HepG2 (cell line): Measurements from ENCODE around the gene CDH23. TPM values are rescaled to one million over a fixed set of nuclear protein-coding genes. Genes with fewer than 3 reads are reported as not detected.

Experiments used
- ATAC-seq: fragments of 200-7000 bp; cut with Tn5 transposase; 3 replicates; pipeline ENCODE4 v1.9.1; 2020; ENCODE audit warnings: mild to moderate bottlenecking, moderate library complexity
- BruUV-seq: library from RNA; stranded (reverse); fragments of 400-500 nt; replicated peaks from 2 replicates; lab custom pipeline; 2021; lab: Mats Ljungman, UMichigan
- CTCF ChIA-PET: fragments of 300-600 bp; formaldehyde crosslinking; extraction: SDS; loops from one replicate; lab custom pipeline; 2021; ENCODE audit warnings: low total read pairs, inconsistent platforms, low intra/inter-chr PET ratio; lab: Yijun Ruan, JAX
- POLR2A ChIA-PET: fragments of 350-600 bp; sonication (Branson Sonifier 250); formaldehyde crosslinking; loops from one replicate; lab custom pipeline; 2020; ENCODE audit warnings: antibody characterized with exemption, inconsistent platforms; lab: Yijun Ruan, JAX
- DNase-seq: peaks from one replicate; pipeline ENCODE4 v3.0.0-alpha.2; 2015; ENCODE audit warnings: low spot score
- FAIRE-seq: peaks from 3 replicates; lab custom pipeline; 2011; peaks lifted over from hg19 to GRCh38; lab: Jason Lieb, UNC
- H2AFZ ChIP-seq: one replicate; pipeline ENCODE4 v1.6.1; 2011; ENCODE audit warnings: low read length, inconsistent platforms
- H3K27ac ChIP-seq: fragments of 300-600 bp; 3 replicates; pipeline ENCODE4 v1.8.0; 2011; ENCODE audit warnings: mixed run types, mild to moderate bottlenecking, mixed read lengths, low read length, inconsistent platforms; ENCODE audit not compliant: insufficient read depth; ENCODE audit errors: extremely low read length
- H3K27me3 ChIP-seq, 2 experiments: fragments of 200-600 bp in 1 of 2; 2 replicates in 1 of 2; 3 replicates in 1 of 2; pipeline versions ENCODE4 v1.6.0 to v1.8.0; 2011; ENCODE audit warnings: low read length in 2 of 2, mild to moderate bottlenecking in 2 of 2, moderate library complexity in 2 of 2, inconsistent platforms in 1 of 2; ENCODE audit not compliant: insufficient read depth in 2 of 2, control insufficient read depth in 1 of 2
- H3K36me3 ChIP-seq, 2 experiments: fragments of 200-600 bp in 1 of 2; replicated peaks in 1 of 2; 2 replicates in 1 of 2; 3 replicates in 1 of 2; pipeline versions ENCODE4 v1.5.1 to v1.8.0; 2011; ENCODE audit warnings: low read length in 2 of 2, inconsistent platforms in 1 of 2; ENCODE audit not compliant: insufficient read depth in 2 of 2, control insufficient read depth in 1 of 2
- H3K4me1 ChIP-seq: 2 replicates; pipeline ENCODE4 v1.5.1; 2012; ENCODE audit warnings: low read length, inconsistent platforms; ENCODE audit not compliant: insufficient read depth
- H3K4me2 ChIP-seq: 2 replicates; pipeline ENCODE4 v1.6.0; 2011; ENCODE audit warnings: low read depth, low read length, inconsistent platforms
- H3K4me3 ChIP-seq, 3 experiments: fragments of 200-600 bp in 1 of 3; sonication (generic), shearing (Covaris generic) in 1 of 3; replicated peaks in 1 of 3; 2 replicates each; pipeline ENCODE4 v1.5.1; 2011 to 2016; ENCODE audit warnings: low read length in 3 of 3, inconsistent platforms in 2 of 3, low read depth in 2 of 3, mild to moderate bottlenecking in 2 of 3, control low read depth in 1 of 3, mixed read lengths in 1 of 3; ENCODE audit not compliant: insufficient read depth in 1 of 3
- H3K79me2 ChIP-seq: one replicate; pipeline ENCODE4 v1.6.1; 2011; ENCODE audit warnings: low read length, inconsistent platforms; ENCODE audit not compliant: insufficient read depth
- H3K9ac ChIP-seq: 2 replicates; pipeline ENCODE4 v1.6.0; 2011; ENCODE audit warnings: mild to moderate bottlenecking, low read depth, low read length, inconsistent platforms; ENCODE audit not compliant: insufficient read depth
- H3K9me3 ChIP-seq: 2 replicates; pipeline ENCODE4 v1.5.1; 2012; ENCODE audit warnings: mild to moderate bottlenecking, low read length
- H4K20me1 ChIP-seq: 2 replicates; pipeline ENCODE4 v1.6.0; 2011; ENCODE audit warnings: inconsistent platforms, mild to moderate bottlenecking, low read length, moderate library complexity; ENCODE audit not compliant: insufficient read depth
- ARNT2 ChIP-seq: sonication (generic); formaldehyde crosslinking; IDR thresholded peaks from 2 replicates; pipeline ENCODE4 v1.8.0; 2022; ENCODE audit warnings: mild to moderate bottlenecking, low read depth, missing genetic modification reagents, moderate library complexity
- ATF6 ChIP-seq: sonication (generic); formaldehyde crosslinking; conservative IDR thresholded peaks from 2 replicates; pipeline ENCODE4 v1.4.0; 2020; ENCODE audit warnings: missing genetic modification reagents
- GTF2F1 ChIP-seq: fragments of 150-350 bp; IDR thresholded peaks from 2 replicates; pipeline ENCODE4 v1.6.1; 2014; ENCODE audit warnings: low read length
- NR2F6 ChIP-seq, 2 experiments: IDR thresholded peaks; 2 replicates each; pipeline ENCODE4 v1.6.1; 2016; ENCODE audit warnings: antibody characterized with exemption in 1 of 2, mild to moderate bottlenecking in 1 of 2
- RAD51 ChIP-seq: fragments of 450-650 bp; IDR thresholded peaks from 2 replicates; pipeline ENCODE4 v1.6.1; 2016; ENCODE audit warnings: borderline replicate concordance
- RBFOX2 ChIP-seq: fragments of 200-400 bp; formaldehyde crosslinking; IDR thresholded peaks from 2 replicates; pipeline ENCODE4 v1.6.1; 2017; ENCODE audit warnings: low read depth, mild to moderate bottlenecking, low read length
- RFX3 ChIP-seq: IDR thresholded peaks from 2 replicates; pipeline ENCODE4 v1.6.1; 2016; ENCODE audit warnings: missing biosample characterization, missing genetic modification reagents
- SRF ChIP-seq: IDR thresholded peaks from 2 replicates; pipeline ENCODE4 v1.6.1; 2011; ENCODE audit warnings: mild to moderate bottlenecking, low read depth, low read length, moderate library complexity
- STAT5B ChIP-seq: sonication (generic); formaldehyde crosslinking; IDR thresholded peaks from 2 replicates; pipeline ENCODE4 v1.4.0; 2020; ENCODE audit warnings: missing genetic modification reagents
- ZBTB33 ChIP-seq: sonication (generic); formaldehyde crosslinking; IDR thresholded peaks from 2 replicates; pipeline ENCODE4 v1.4.0; 2020; ENCODE audit warnings: missing genetic modification reagents
- ZNF296 ChIP-seq: sonication (generic); formaldehyde crosslinking; conservative IDR thresholded peaks from 2 replicates; pipeline ENCODE4 v1.5.0; 2020; ENCODE audit warnings: mild to moderate bottlenecking, missing genetic modification reagents
- ZNF44 ChIP-seq: sonication (generic); formaldehyde crosslinking; IDR thresholded peaks from 2 replicates; pipeline ENCODE4 v1.5.1; 2020; ENCODE audit warnings: mild to moderate bottlenecking, missing genetic modification reagents
- WGBS: methylation state at CpG from one replicate; pipeline ENCODE4 v1.1.6; 2017; ENCODE audit warnings: low lambda C conversion rate; 5-methylcytosine and 5-hydroxymethylcytosine counted together
- in situ Hi-C: cut with HindIII; loops from 2 replicates; pipeline ENCODE4 v1.10.0; 2017; ENCODE audit warnings: low pct_unique_long_range_greater_than_20kb; ENCODE audit not compliant: extremely low pct_ligation_motif_present
- intact Hi-C: fragments of 100-400 bp; cut with micrococcal nuclease; formaldehyde crosslinking; loops from one replicate; pipeline ENCODE4 v1.10.0; 2022; ENCODE audit not compliant: unreplicated experiment
- polyA plus RNA-seq, 8 experiments: library from polyadenylated mRNA; depleted of rRNA in 3 of 8; stranded (reverse) in 7 of 8; unstranded in 1 of 8; fragments of >200 nt; fragmentation: Illumina TruSeq in 4 of 8; extraction: Trizol in 4 of 8; gene quantifications; 2 replicates each; pipeline versions ENCODE4 v1.2.1 to v1.2.3, GENCODE V29; 2011 to 2016; ENCODE audit warnings: low read depth in 4 of 8, missing spikeins in 1 of 8, mixed read lengths in 1 of 8; ENCODE audit not compliant: insufficient read depth in 1 of 8
- total RNA-seq, 5 experiments: library from RNA; depleted of rRNA; stranded (reverse); fragments of >200 nt; fragmentation: Illumina TruSeq; extraction: Trizol; gene quantifications; 2 replicates each; pipeline ENCODE4 v1.2.3, GENCODE V29; 2016; ENCODE audit warnings: low read depth in 1 of 5
- TF ChIP-seq, protein P1 (sequence below): sonication (generic); formaldehyde crosslinking; conservative IDR thresholded peaks from 2 replicates; pipeline ENCODE4 v1.8.1; 2023; ENCODE audit warnings: missing genetic modification reagents

CDH23 gene
- total and polyA plus RNA-seq, 2 of the 13 experiments (the other 11 are each of a cell fraction or from before 2014, with no cell fraction given), result 0.13 TPM; not detected in 1

GRCh38 chr10:71582019-71582418, 185.3 kb downstream of the CDH23 start (continued):
- no peak for TF ChIP-seq NR2F6 (IDR thresholded peaks at IDR 0.05)
- TF ChIP-seq NR2F6 (CRISPR knock-in tag; IDR thresholded peaks at IDR 0.05), result peak; percentile 25; the same call in 1 of the 2 replicates

DNA sequence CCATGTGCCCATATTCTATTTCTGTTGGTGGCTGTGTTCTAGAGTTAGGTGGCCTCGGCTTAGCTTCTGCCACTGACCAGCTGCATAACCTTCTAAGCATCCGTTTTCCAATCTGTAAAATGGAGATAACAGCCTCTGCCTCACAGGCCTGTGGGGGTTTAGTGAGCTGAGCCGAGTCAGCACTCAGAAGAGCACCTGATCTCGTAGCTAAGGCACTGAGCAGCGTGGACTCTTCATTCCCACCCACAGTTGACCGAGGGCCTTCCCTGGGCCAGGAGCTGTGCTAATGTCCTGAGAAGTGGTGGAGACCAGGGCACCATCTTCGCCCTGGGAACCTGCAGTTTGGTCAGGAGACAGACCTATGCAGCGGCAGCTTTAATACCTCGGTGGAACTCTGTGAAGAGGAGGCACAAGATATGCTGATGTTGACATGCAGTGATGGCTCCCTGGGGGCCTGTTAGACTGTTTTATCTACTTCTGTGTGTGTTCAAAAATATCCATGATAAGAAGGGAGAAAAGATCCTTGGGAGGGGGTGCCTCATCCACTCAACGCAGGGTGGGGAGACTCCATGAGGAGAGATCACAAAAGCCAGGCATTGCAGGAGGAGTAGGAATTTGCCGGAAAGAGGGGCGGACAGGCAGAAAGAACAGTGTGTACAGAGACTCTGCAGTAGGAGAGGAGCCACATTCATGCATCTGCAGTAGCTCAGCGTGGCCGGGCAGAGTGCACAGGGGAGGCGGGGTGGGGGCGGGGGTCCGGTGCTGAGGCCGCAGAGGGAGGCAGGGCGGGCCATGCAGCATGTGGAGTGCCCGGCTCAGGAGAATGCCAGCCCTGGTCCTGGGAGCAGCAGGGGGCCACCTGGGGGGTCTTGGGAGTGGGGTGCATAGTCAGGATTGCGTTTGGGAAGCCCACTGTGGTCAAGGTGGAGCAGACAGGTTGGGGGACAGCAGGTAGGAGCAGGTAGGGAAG, 186.1 kb downstream of the CDH23 start:
- H3K27me3 ChIP-seq, result peaks cover 3 to 8% of the 10 kb centered on the region in 2 experiments; a peak in 3 of 5 replicates
- H3K4me1 ChIP-seq, result no peaks in the 10 kb centered on the region
- H3K4me3 ChIP-seq, result no peak overlapping the region
- H3K79me2 ChIP-seq, result no peaks in the 10 kb centered on the region
- H2AFZ ChIP-seq, result no peak overlapping the region
- no peaks in the 10 kb centered on the region for H3K9me3 ChIP-seq
- BruUV-seq, result no TSS peak
- no peak overlapping the region for H3K9ac ChIP-seq
- DNase-seq (no peak), ATAC-seq (no peak), FAIRE-seq (no peak)
- 15% methylated on average over 16 of the region's 21 CpGs for WGBS
- no peaks in the 10 kb centered on the region for H4K20me1 ChIP-seq
- H3K27ac ChIP-seq, result no peak overlapping the region
- TF ChIP-seq RAD51 (no peak), STAT5B (CRISPR knock-in tag) (no peak), GTF2F1 (no peak), ZNF44 (CRISPR knock-in tag) (no peak), RBFOX2 (no peak), ZBTB33 (CRISPR knock-in tag) (no peak), RFX3 (no peak), ARNT2 (CRISPR knock-in tag) (no peak), SRF (no peak), ZNF296 (no peak), ATF6 (CRISPR knock-in tag) (no peak)
- TF ChIP-seq, protein P1, sequence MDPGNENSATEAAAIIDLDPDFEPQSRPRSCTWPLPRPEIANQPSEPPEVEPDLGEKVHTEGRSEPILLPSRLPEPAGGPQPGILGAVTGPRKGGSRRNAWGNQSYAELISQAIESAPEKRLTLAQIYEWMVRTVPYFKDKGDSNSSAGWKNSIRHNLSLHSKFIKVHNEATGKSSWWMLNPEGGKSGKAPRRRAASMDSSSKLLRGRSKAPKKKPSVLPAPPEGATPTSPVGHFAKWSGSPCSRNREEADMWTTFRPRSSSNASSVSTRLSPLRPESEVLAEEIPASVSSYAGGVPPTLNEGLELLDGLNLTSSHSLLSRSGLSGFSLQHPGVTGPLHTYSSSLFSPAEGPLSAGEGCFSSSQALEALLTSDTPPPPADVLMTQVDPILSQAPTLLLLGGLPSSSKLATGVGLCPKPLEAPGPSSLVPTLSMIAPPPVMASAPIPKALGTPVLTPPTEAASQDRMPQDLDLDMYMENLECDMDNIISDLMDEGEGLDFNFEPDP (CRISPR knock-in tag), result no peak
- in situ Hi-C loops, result no loop called here
- POLR2A ChIA-PET, result no interaction called here
- intact Hi-C loops, result no loop called here
- H3K36me3 ChIP-seq, result no peaks in the 10 kb centered on the region
- CTCF ChIA-PET, result no interaction called here
- no peak overlapping the region for H3K4me2 ChIP-seq
